Hippocampal formation (tissue), 2 donors: ENCODE measurements around the gene F8.
"Not testable (repeated sequence)": the region's sequence is repeated elsewhere in the genome, so short reads cannot be mapped to it uniquely, and the experiment has no call there.

Experiments
- DNase-seq, 2 donors: peaks; one replicate each; lab custom pipeline; 2025; lab: John Stamatoyannopoulos, UW

F8 gene

DNA sequence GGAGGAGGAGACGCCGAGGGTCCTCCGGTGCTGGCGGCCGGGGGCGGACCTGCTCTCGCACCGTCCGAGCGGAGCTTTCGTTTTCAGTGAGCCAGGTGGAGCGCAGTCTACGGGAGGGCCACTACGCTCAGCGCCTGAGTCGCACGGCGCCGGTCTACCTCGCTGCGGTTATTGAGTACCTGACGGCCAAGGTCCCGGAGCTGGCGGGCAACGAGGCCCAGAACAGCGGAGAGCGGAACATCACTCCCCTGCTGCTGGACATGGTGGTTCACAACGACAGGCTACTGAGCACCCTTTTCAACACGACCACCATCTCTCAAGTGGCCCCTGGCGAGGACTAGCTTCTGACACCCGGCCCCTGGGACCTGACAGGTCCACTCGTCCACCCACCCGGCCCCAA is 137.5 kb downstream of the F8 start:
- DNase-seq: not testable (repeated sequence)

DNA sequence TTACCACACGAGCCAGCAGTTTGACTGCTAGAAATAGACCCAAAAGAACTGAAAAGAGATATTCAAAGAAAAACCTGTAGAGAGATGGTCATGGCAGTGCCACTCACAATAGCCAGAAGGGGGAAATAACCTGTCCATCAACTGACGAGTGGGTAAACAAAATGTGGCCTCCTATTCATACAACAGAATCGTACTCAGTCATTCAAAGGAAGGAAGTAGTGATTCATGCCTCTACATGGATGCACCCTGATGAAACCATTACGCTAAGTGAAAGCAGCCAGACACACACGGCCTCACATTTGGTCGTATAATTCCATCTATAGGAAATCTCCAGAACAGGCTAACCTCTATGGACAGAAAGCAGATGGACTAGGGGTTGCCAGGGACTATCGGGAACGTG is 138.5 kb downstream of the F8 start:
- not testable (repeated sequence) for DNase-seq

DNA sequence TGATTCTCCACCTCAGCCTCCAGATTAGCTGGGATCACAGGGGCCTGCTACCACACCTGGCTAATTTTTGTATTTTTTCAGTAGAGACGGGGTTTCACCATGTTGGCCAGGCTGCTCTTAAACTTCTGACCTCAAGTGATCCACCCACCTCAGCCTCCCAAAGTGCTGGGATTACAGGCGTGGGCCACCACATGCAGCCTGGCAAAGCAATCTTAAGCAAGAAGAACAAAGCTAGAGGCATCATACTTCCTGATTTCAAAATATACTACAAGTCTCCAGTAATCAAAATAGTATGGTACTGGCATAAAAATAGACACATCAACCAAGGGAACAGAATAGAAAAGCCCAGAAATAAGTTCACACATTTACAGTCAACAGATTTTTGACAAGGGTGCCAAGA is 149.2 kb downstream of the F8 start:
- no peak for DNase-seq

DNA sequence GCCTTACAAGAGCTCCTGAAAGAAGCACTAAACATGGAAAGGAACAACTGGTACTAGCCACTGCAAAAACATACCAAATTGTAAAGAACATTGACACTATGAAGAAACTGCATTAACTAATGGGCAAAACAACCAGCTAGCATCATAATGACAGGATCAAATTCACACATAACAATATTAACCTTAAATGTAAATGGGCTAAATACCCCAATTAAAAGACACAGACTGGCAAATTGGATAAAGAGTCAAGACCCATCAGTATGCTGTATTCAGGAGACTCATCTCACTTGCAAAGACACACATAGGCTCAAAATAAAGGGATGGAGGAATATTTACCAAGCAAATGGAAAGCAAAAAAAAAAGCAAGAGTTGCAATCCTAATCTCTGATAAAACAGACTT is 154.0 kb downstream of the F8 start:
- DNase-seq: not testable (repeated sequence)

DNA sequence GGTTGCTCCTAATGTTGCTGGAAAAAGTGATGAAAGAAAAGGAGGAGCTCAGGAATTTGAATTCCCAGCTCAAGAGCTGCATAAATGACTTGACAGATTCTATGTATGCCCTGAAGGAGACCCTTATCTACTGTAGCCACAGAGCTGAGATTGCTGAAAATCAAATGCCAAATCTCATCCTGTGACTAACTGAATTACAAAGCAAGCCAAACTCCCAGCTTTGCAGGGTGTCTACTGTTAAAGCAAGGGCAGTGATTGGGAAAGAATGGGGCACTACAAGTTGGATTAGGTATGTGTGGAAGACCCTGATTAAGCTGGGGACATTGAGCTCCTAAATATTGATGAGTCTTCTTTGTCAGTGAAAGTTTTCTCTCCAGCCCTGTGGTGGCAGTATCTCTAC is 167.3 kb downstream of the F8 start:
- no peak for DNase-seq

DNA sequence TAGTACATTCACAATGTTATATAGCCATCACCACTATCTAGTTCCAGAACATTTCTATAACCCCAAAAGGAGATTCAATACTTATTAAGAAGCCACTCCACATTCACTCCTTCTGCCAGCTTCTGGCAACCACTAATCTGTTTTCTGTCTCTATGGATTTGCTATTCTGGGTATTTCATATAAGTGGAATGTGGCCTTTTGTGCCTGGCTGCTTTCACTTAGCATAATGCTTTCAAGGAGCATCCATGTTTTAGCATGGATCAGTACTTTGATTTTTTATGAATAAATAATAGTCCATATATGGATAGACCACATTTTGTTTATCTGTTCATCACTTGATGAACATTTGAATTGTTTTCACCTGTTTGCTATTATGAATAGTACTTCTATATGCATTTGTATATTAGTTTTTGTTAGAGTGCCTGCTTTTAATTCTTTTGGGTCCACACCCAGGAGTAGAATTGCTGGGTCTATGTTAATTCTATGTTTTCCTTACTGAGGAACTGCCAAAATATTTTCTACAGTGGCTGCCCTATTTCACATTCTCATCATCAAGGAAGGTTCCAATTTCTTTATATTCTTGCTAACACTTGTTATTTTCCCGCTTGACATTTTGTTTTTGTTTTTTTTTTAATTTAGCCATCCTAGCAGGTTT is 171.4 kb downstream of the F8 start:
- no peak for DNase-seq

DNA sequence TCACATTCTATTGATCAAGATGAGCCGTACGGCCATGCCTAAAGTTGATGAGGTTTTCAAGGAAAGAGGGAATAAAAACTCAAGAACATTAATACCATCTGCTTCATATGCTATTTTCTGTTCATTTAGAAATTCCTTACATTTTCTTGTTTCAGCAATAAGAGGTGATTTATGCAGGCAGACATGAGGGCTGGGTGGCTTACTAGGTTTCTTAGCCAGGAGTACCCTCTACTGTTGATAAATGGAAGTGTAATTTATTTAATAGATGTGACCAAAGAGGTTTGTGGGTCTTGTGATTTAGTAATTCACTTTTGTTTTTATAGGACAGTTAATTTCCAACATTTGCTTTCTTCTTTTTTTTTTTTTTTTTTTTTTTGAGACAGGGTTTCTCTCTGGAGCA is 181.7 kb downstream of the F8 start:
- DNase-seq: peak in 1 of 2 donors; percentile 1

DNA sequence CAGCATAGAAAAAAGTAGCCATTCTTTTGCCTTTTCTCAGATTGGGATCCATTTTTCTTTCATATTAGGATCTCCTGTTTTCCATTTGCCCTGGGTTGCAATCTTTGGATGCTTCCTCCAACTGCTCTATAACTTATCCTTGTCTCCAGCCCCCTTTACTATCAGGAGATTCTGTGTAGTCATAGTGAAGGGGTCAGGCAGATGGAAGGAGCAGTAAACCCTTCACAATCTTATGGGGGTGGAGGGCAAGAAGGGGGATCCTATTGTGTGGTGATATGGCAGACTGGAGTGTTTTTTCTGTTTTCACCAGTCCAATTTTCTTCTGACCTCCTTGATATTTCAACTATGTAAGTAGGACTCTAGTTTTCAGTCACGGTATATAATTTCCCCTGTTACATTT is 186.4 kb downstream of the F8 start:
- DNase-seq: no peak

DNA sequence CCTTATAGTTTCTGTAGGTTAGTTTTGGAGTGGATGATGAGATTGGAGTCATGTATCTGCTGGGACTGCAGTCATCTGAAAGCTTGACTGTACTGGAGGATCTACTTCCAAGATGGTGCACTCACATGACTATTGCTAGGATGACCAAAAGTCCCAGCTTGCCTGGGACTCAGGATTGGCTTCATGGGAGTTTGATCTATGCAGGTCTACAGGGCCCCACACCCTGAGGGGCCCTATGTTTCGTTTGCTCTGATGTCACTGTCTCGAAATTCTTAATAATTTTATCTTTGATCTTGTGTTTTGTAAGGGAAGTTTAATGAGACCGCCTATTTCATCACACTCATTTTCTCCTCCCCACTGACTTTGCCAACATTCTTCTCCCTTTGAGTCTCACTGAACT is 188.0 kb downstream of the F8 start, which contains the start of gene SMIM9:
Gene SMIM9 (minus strand): TSS at position 101 of the 400 bp plus-strand sequence. CDS start 3,806 bp downstream, outside the sequence.
- no peak for DNase-seq

DNA sequence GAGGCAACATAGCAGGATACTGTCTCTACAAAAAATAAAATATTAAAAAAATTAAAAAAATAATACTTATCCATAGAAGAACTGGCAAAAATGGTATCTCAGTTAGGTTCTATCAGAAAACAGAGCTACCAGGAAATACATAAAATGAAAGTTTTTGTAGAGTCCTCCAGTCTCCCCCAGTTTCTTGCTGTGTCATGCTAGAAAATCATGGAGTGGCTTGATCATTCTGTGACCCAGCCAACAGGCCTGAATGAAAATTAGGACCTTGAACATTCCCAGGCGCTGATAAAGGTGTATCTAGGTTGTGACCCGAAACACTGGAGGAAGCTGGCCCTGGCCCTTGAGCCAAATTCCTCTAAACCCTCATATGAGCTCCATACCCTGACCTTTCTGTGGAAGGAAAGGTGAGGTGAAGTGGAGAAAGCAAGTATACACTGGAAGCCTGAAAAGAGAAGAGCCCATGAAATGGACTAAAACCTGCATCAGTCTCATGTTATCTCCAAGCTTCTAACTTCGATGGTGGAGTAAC is 188.7 kb downstream of the F8 start:
- no peak for DNase-seq

DNA sequence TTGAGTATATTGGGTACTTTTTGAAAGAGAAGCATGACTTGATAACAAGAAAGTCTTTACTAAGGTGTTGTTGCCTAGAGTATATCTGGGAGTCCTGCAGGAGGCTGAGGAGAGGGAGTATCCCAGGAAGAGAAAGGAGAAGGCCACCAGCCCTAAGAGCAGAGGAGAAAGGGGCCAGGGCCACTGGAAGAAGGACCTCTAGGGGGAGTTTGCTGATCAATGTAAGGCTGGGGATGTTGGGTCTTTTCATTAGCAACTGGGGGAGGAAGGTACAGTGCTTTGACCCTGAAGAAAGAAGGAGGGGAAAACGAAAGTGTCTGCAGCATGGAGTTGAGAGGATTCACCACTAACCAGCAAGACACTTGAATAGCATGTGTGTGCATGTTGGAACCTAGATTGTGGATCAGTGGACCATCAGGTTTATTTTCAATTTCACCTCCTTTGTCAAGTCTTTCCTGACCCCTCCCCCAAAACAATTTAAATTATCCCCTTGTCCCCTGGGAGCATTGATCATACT is 192.5 kb downstream of the F8 start:
- no peak for DNase-seq

DNA sequence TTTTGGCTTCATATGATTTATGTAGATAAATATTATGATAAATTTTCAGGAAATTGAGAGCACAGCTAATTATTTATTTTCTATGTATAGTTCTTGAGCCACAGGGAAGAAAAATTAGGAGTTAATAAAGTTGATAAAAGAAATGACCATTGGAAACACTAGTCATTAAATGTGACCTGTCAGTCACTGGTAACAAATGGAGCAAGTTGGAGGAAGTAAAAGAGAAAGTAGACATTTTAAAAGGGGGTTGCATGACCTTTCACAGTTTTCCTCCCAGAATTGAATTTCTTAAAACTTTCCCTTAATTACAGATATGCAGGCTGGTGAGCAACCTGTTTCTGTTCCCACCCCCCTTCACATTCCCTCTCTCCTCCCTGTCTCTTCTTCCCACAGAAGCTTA is 193.4 kb downstream of the F8 start:
- no peak for DNase-seq

DNA sequence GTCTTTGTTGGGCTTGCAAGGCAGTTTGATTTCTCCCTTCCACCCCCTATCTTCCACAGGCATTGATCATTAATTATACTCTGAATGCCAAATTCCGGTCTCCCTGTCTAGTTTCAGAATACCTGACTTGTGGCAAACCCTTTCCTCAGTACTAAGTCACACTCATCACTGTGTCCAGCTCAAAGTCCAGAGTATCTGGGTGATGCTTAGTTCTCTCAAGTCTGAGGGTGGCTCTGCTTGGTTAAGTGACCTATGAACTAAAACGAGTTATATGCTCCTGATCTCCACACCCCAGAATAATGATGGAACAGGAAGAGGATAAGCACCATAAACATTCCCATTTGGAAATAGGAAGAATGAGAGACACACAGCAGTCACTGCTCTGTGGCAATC is 194.5 kb downstream of the F8 start:
- no peak for DNase-seq

DNA sequence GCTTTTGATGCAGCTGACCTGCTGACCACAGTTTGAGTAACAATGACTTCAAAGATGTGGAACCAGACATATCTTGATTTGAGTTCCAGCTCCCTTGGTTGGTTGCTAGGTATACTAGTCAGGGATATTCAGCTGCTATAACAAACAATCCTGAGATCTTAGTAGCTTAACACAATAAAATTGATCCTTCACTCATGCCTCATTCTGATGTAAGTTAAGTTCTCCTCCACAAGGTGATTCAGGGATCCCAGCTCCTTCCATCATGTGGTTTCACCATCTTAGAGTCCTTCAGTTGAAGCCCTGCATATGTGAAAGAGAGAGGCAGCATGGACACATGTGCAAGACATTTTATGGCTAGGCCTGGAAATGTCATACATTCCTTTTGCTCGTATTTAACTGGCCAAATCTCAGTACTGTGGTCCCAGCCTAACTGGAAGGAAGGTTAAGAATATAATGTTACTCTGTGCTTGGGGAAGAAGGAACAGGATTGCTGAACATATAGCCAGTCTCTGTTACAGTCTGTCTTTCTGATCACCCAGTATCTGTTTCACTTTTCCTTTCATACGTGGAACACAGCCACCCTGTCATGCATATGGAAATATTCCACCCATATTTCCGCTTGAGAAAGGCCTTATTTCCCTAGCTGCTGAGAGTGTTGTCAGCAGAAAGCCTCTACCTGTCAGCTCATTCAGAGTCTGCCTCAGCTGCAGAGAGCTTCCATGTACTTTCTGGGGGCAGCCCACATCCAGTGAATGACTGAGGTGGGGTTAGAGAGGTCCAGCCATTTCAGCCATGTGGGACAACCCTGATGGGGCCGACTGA is 195.1 kb downstream of the F8 start:
- DNase-seq: no peak

DNA sequence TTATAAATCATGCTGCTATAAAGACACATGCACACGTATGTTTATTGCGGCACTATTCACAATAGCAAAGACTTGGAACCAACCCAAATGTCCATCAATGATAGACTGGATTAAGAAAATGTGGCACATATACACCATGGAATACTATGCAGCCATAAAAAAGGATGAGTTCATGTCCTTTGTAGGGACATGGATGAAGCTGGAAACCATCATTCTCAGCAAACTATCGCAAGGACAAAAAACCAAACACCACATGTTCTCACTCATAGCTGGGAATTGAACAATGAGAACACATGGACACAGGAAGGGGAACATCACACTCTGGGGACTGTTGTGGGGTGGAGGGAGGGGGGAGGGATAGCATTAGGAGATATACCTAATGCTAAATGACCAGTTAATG is 196.9 kb downstream of the F8 start:
- not testable (repeated sequence) for DNase-seq

DNA sequence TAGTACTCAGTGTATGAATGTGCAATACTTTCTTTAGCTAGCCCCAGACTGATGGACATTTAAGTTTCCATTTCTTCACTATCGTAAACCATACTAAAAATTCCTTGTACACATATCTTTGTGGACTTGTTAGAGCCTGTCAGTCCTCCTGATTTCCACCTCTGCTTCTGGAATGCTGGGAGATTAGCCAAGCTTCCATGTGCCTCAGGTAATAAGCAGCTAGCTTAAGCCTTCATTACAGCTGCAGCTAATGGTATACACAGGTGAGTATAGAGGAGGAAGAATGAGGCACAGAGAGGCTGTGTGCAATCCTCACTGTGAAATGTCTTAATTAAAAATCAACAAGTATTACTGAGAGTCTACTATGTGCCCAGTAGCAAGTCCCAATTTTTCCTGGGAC is 197.9 kb downstream of the F8 start:
- DNase-seq: no peak

DNA sequence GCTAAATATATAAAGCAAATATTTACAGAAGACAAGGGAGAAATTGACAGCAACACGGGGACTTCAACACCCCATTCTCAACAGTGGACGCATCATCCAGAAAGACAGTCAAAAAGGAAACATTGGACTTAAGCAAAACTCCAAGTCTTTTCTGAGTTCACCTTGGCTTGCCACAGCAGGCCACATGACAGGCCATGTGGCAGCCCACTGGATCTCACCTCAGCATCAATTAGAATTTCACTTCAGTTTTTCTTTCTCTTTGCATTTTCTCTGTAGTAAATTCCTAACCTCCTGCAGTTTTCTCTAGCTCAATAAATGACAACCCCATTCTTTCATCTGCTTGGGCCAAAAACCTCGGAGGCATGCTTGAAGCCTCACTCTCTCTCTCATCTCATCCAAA is 200.5 kb downstream of the F8 start:
- DNase-seq: no peak

DNA sequence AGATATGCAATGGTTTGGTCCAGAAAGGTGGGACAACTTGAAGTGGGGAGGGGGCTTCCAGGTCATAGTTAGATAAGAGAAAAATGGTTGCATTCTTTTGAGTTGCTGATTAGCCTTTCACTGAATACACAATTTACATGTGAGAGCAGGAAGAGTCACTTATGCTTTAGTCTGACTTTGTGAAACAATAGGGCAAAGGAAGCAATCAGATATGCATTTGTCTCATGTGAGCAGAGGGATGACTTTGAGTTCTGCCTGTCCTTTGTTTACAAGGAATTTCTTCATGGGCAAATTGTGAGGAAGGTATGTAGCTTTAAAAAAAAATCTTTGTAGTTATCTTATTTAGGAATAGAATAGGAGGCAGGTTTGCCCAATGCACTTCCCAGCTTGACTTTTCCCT is 201.0 kb downstream of the F8 start:
- DNase-seq: no peak

DNA sequence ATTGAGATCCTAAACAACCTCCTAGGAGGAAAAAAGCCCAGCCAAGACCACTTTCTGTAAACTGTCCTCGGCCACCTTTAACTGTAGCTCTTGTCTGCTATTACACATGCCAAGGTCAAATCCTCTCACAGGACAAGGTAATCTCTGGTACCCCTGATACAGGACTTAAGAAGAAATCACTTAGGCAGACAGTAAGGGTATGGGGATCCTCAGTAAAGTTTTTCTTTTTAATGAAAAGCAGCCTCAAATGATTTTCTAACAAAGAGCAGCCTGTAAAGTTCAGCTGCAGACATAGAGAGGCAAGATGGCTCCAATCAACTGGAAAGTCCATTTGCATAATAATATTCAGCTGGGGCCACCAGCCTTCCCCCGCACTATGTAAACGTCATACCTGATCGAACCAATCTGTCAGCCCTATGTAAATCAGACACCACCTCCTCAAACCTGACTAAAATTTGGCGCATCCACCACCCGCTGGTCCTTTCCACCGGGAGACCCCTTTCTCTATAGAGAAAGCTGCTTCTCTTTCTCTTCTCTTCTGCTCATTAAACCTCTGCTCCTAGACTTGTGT is 202.7 kb downstream of the F8 start:
- no peak for DNase-seq

DNA sequence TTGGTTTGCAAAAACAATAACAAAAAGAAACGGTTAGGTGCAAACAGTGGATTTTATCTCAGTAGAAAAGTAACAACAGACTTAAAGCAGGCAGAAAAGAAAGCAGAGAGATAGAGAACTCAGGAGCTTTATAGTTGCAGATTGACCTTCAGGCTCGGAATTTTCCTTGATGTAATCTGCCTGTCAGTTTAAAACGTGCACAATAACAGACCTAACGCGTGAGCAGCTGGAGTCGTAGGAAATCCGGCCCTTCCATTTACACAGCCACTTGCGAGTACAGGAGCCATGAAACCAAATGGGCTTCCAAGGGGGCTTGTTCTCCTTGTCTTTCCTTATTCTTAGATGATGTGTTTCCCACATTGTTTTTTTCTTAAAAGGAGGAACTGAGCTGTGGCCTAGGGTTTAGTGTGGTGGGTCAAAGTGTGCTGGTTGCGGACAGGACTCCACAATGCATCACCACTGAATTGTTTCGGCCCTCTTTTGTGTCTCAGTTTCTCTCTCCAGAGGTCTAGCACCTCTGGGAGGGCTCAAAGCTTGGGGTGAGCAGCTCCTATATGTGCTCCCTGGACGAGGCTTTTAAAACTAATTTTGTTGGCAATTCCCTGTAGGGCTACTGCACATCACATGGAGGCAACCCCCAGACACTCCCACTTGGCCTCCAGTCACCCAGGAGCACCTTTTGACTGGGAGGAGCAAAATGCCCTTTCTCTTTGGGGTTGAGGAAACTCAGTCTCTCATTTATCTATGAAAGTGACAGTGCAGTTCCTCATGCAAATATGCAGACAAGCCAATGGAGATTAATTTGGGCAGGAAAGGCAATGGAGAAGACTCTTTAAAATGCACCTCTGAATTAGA is 203.4 kb downstream of the F8 start:
- DNase-seq: no peak

DNA sequence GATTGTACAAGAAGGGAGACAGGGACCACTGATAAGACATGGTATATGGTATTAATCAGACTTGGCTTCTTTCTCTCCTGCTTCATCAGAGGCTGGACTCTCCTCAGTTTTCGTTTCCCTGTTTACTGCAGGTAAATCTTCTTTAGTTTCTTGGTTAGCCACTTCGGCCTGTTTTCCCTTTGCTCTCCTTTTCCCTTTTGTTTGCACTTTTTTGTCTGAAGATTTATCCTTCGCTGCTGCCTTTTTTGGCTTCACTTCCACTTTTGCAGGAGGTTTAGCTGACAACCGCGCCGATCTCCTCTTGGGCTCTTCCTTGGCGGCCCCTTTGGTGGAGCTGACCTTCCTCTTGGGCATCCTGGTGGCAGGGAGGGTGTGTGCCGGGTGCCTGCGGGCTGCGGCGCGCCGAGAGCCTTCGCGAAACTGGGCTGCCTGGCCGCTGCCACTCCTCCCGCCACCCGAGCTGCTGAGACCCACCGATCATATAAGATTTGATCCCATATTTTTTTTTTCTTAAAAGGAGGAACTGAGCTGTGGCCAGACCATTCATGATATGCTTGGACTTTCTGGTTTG is 205.4 kb downstream of the F8 start:
- DNase-seq: not testable (repeated sequence)
